ENCODE measurements around the gene USP47. TPM values are rescaled to one million over a fixed set of nuclear protein-coding genes. Genes with fewer than 3 reads are reported as not detected.

USP47 gene
- total and polyA plus RNA-seq, 2 of the 8 experiments (the other 6 are each of a cell fraction or from before 2014, with no cell fraction given), result 4.2 to 21.3 TPM

- CTCF ChIA-PET (ENCODE audit: partially characterized antibody), result interaction anchor here (1.2 to 4.5 kb wide), 3 partner anchors 7 to 45 kb away, joined by 4 to 30 read pairs (median 5); partner anchors contain the start of gene DKK3
- WGBS, 2 experiments (ENCODE audit: extremely low coverage in 1 of 2, insufficient coverage in 1 of 2, insufficient read length in 1 of 2, insufficient replicate concordance in 2 of 2, low coverage in 1 of 2, low lambda C conversion rate in 2 of 2, missing lambda C conversion rate in 1 of 2), result 92% methylated on average over 7 of the region's 7 CpGs; no CpG with 5 or more reads in 1 of the 2 experiments
These were observed 121.3 kb downstream of the USP47 start for GRCh38 chr11:11963067-11963466.

More at GRCh38 chr11:11963067-11963466, 121.3 kb downstream of the USP47 start:
- Histone ChIP-seq H2AK5ac (ENCODE audit: low read depth, low read length) (no peak overlapping the region), H3K18ac (ENCODE audit: extremely low read depth, low read length) (no peak overlapping the region), H4K5ac (ENCODE audit: insufficient read length, low read depth, low read length) (no peak overlapping the region), H2BK120ac (replicated peaks; ENCODE audit: low read depth, low read length) (no peak overlapping the region), H4K91ac (replicated peaks; ENCODE audit: insufficient read length, low read length) (no peak overlapping the region), H2AFZ (ENCODE audit: low read length) (no peak overlapping the region), H3K23me2 (ENCODE audit: low read depth, low read length) (no peaks in the 10 kb centered on the region), H2BK5ac (ENCODE audit: low read depth, low read length) (no peak overlapping the region), H3K56ac (replicated peaks; ENCODE audit: insufficient read length, low read depth, low read length) (no peak overlapping the region), H3K79me1 (ENCODE audit: low read depth, low read length) (no peaks in the 10 kb centered on the region), H3K4ac (replicated peaks; ENCODE audit: insufficient read length, low read depth, low read length) (no peak overlapping the region), H3K27ac (ENCODE audit: low read depth, low read length) (no peak overlapping the region), H3K9me3 (ENCODE audit: insufficient read depth in 2 of 2, low read depth in 1 of 2, low read length in 1 of 2) (no peaks in the 10 kb centered on the region), H3K4me1 (replicated peaks in 1 of 4; ENCODE audit: control insufficient read depth in 3 of 4, insufficient read depth in 4 of 4, low read length in 3 of 4) (no peaks in the 10 kb centered on the region; a peak in 1 of 7 replicates), H3K79me2 (ENCODE audit: control insufficient read depth in 1 of 2, insufficient read depth in 2 of 2, low read length in 2 of 2) (no peaks in the 10 kb centered on the region), H2BK20ac (ENCODE audit: low read length) (no peak overlapping the region), H3K4me3 (ENCODE audit: extremely low read depth in 1 of 4, insufficient read depth in 2 of 4, low read depth in 3 of 4, low read length in 4 of 4) (no peak overlapping the region), H3K27me3 (replicated peaks in 1 of 4; ENCODE audit: control insufficient read depth in 3 of 4, extremely low read depth in 1 of 4, insufficient read depth in 3 of 4, low read length in 3 of 4) (no peaks in the 10 kb centered on the region), H3K9ac (replicated peaks in 1 of 4; ENCODE audit: extremely low read depth in 1 of 4, low read depth in 3 of 4, low read length in 3 of 4) (no peak overlapping the region), H3K4me2 (ENCODE audit: insufficient read depth in 1 of 2, low read depth in 2 of 2, low read length in 2 of 2) (no peak overlapping the region), H3K23ac (ENCODE audit: insufficient read length) (no peak overlapping the region), H2BK12ac (ENCODE audit: low read depth, low read length) (no peak overlapping the region), H4K20me1 (replicated peaks in 1 of 2; ENCODE audit: control insufficient read depth in 1 of 2, insufficient read depth in 2 of 2, low read length in 2 of 2) (peaks cover 0 to 2% of the 10 kb centered on the region in 2 experiments), H3K14ac (ENCODE audit: insufficient read length) (no peak overlapping the region), H4K8ac (ENCODE audit: extremely low read depth, insufficient read depth, low read length) (no peak overlapping the region), H2BK15ac (ENCODE audit: low read length) (no peak overlapping the region), H3K36me3 (ENCODE audit: control insufficient read depth in 2 of 4, insufficient read depth in 4 of 4, low read length in 3 of 4) (peaks cover 0 to 5% (median 0%) of the 10 kb centered on the region in 4 experiments; a peak in 3 of 8 replicates)
- TF ChIP-seq RNF2 (IDR thresholded peaks at IDR 0.05; ENCODE audit: borderline replicate concordance, low read depth, low read length, missing control alignments, poor library complexity, severe bottlenecking), result no peak
- TF ChIP-seq POLR2A (IDR thresholded peaks at IDR 0.05; ENCODE audit: control extremely low read depth in 1 of 2, low read depth in 2 of 2, low read length in 2 of 2), result no peak
- TF ChIP-seq SIRT6 (IDR thresholded peaks at IDR 0.05; ENCODE audit: low read length), result no peak
- no peak for TF ChIP-seq RFX5 (IDR thresholded peaks at IDR 0.05; ENCODE audit: borderline replicate concordance, low read depth, low read length)
- TF ChIP-seq SAP30 (IDR thresholded peaks at IDR 0.05; ENCODE audit: insufficient read depth, insufficient replicate concordance, low read length), result no peak
- DNase-seq (ENCODE audit: low read depth in 1 of 2, low spot score in 2 of 2) (no peak), FAIRE-seq (no peak)
- POLR2A ChIA-PET (ENCODE audit: partially characterized antibody), result no interaction called here
